ENCODE results near the gene ANP32A. TPM values are rescaled to one million over a fixed set of nuclear protein-coding genes. Genes with fewer than 3 reads are reported as not detected.

Gene ANP32A
- total and polyA plus RNA-seq, 9 donors: 29.4 to 158 (median 86.3) TPM

- intact Hi-C loops (cut with DNase I): loop anchor here in 1 of 4 donors (10.0 kb wide), 1 partner anchor 135 kb away; no protein-coding TSS in a partner anchor
- H3K27ac ChIP-seq: no peak overlapping the region
- TF ChIP-seq POLR2A (IDR thresholded peaks at IDR 0.05): no peak
- no peak for TF ChIP-seq EP300 (IDR thresholded peaks at IDR 0.05)
- TF ChIP-seq CTCF (IDR thresholded peaks at IDR 0.05): no peak
- H3K9me3 ChIP-seq: no peaks in the 10 kb centered on the region
- no peaks in the 10 kb centered on the region for H3K4me1 ChIP-seq (ENCODE audit: insufficient read depth)
- no peaks in the 10 kb centered on the region for H3K27me3 ChIP-seq
- 76 to 80% (median 79%) methylated on average over 6 of the region's 6 CpGs for WGBS, 3 donors
- H3K4me3 ChIP-seq: no peak overlapping the region
- no peaks in the 10 kb centered on the region for H3K36me3 ChIP-seq
- no peak for DNase-seq
These were observed 81.2 kb downstream of the ANP32A start for GRCh38 chr15:68739390-68740080.

DNA sequence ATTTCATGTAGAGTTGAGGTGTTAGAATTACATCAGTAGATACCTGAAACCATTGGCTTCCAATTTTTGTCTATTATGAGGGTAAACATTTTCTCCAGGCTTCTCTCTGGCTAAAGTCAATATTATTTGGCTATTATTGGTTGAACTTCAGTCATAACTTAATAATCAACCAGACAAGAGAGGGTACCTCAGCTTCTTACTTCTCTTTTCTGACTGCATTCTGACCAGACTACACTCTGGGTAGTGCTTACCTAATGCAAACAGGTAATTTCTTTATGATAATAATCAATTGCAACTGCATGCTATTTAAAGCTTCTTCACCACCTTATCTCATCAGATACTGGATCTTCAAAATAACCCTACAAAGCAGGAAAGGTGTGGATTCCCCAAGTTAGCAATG lies 85.1 kb downstream of the ANP32A start:
- no peak for DNase-seq
- Histone ChIP-seq H3K4me1 (ENCODE audit: insufficient read depth) (peaks cover 3% of the 10 kb centered on the region), H3K4me3 (no peak overlapping the region), H3K27me3 (no peaks in the 10 kb centered on the region), H3K27ac (no peak overlapping the region), H3K36me3 (no peaks in the 10 kb centered on the region), H3K9me3 (no peaks in the 10 kb centered on the region)
- no peak for TF ChIP-seq POLR2A (IDR thresholded peaks at IDR 0.05)
- no peak for TF ChIP-seq CTCF (IDR thresholded peaks at IDR 0.05)
- TF ChIP-seq EP300 (IDR thresholded peaks at IDR 0.05): no peak
- intact Hi-C loops (cut with DNase I): loop anchor here in 1 of 4 donors (10.0 kb wide), 1 partner anchor 139 kb away; no protein-coding TSS in a partner anchor

DNA sequence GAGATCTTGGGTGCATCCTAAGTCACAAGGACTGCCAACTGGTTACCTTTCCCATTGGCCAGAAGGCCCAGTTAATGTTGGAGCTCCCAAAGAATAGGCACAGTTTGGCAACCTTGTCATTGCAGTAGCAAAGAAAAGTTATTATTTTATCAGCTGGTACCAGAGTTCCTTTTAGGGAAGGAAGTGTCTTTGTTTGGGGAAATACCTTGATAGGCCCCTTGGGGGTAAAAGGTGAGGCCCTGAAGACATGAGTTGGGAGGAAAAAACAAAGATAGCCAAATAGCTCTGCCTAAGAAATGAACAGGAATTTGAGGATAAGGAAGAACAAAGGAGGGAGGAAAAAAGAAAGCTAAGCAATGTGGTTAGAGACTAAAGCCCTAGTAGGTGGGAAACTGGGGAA lies 85.8 kb downstream of the ANP32A start:
- no peak for DNase-seq
- H3K27me3 ChIP-seq: no peaks in the 10 kb centered on the region
- H3K36me3 ChIP-seq: no peaks in the 10 kb centered on the region
- no peaks in the 10 kb centered on the region for H3K9me3 ChIP-seq
- intact Hi-C loops (cut with DNase I): loop anchor here in 3 of 4 donors (5.0 to 10.0 kb wide), 3 partner anchors 137 to 1848 kb away; no protein-coding TSS in a partner anchor
- no peak for TF ChIP-seq EP300 (IDR thresholded peaks at IDR 0.05)
- TF ChIP-seq CTCF (IDR thresholded peaks at IDR 0.05): no peak
- TF ChIP-seq POLR2A (IDR thresholded peaks at IDR 0.05): no peak
- H3K4me1 ChIP-seq (ENCODE audit: insufficient read depth): peaks cover 8% of the 10 kb centered on the region
- no peak overlapping the region for H3K27ac ChIP-seq
- H3K4me3 ChIP-seq: no peak overlapping the region

- Histone ChIP-seq H3K4me1 (ENCODE audit: insufficient read depth) (peaks cover 8% of the 10 kb centered on the region), H3K27me3 (no peaks in the 10 kb centered on the region), H3K9me3 (no peaks in the 10 kb centered on the region), H3K27ac (no peak overlapping the region), H3K4me3 (no peak overlapping the region), H3K36me3 (no peaks in the 10 kb centered on the region)
- DNase-seq: no peak
- no peak for TF ChIP-seq EP300 (IDR thresholded peaks at IDR 0.05)
- intact Hi-C loops (cut with DNase I): loop anchor here in 3 of 4 donors (5.0 to 10.0 kb wide), 3 partner anchors 138 to 1847 kb away; no protein-coding TSS in a partner anchor
These were observed 86.3 kb downstream of the ANP32A start for GRCh38 chr15:68734352-68734751.

- H3K9me3 ChIP-seq: no peaks in the 10 kb centered on the region
- no peaks in the 10 kb centered on the region for H3K36me3 ChIP-seq
- H3K27ac ChIP-seq: no peak overlapping the region
- DNase-seq: no peak
- intact Hi-C loops (cut with DNase I): loop anchor here in 3 of 4 donors (5.0 to 10.0 kb wide), 3 partner anchors 139 to 1846 kb away; no protein-coding TSS in a partner anchor
- TF ChIP-seq EP300 (IDR thresholded peaks at IDR 0.05): no peak
- TF ChIP-seq CTCF (IDR thresholded peaks at IDR 0.05): no peak
- TF ChIP-seq POLR2A (IDR thresholded peaks at IDR 0.05): no peak
- no peak overlapping the region for H3K4me3 ChIP-seq
- 43 to 60% (median 46%) methylated on average over 6 of the region's 6 CpGs for WGBS, 3 donors
- peaks cover 8% of the 10 kb centered on the region for H3K4me1 ChIP-seq (ENCODE audit: insufficient read depth)
- H3K27me3 ChIP-seq: no peaks in the 10 kb centered on the region
These were observed 87.0 kb downstream of the ANP32A start for GRCh38 chr15:68733666-68734065.
